Measurements from ENCODE around the gene NCF1.
"Not testable (repeated sequence)": the region's sequence is repeated elsewhere in the genome, so short reads cannot be mapped to it uniquely, and the experiment has no call there.

Gene NCF1

GRCh38 chr7:74789200-74789736 lies 15.5 kb downstream of the NCF1 start:
- not testable (repeated sequence) for H3K27ac ChIP-seq (ENCODE audit: low read depth, low read length, severe bottlenecking); H3K9me3 ChIP-seq (ENCODE audit: control insufficient read depth, low read length); H3K4me1 ChIP-seq (ENCODE audit: control insufficient read depth, insufficient read depth, low read length, poor library complexity, severe bottlenecking); H3K36me3 ChIP-seq (ENCODE audit: control insufficient read depth, insufficient read depth, low read length); H3K4me3 ChIP-seq (ENCODE audit: extremely low read depth, insufficient read depth, low read length, poor library complexity, severe bottlenecking)
- WGBS, 2 experiments (ENCODE audit: insufficient coverage in 2 of 2) = no CpG with 5 or more reads among the region's 24 CpGs

GRCh38 chr7:74797848-74798622 lies 24.2 kb downstream of the NCF1 start:
- H3K27ac ChIP-seq (ENCODE audit: low read depth, low read length, severe bottlenecking); H3K9me3 ChIP-seq (ENCODE audit: control insufficient read depth, low read length); H3K36me3 ChIP-seq (ENCODE audit: control insufficient read depth, insufficient read depth, low read length); H3K4me3 ChIP-seq (ENCODE audit: extremely low read depth, insufficient read depth, low read length, poor library complexity, severe bottlenecking); H3K4me1 ChIP-seq (ENCODE audit: control insufficient read depth, insufficient read depth, low read length, poor library complexity, severe bottlenecking): not testable (repeated sequence)
- 100% methylated on average over 3 of the region's 27 CpGs; no CpG with 5 or more reads in 1 of the 2 experiments for WGBS, 2 experiments (ENCODE audit: insufficient coverage in 2 of 2)

GRCh38 chr7:74798644-74799043 lies 24.8 kb downstream of the NCF1 start:
- H3K27ac ChIP-seq (ENCODE audit: low read depth, low read length, severe bottlenecking); H3K4me1 ChIP-seq (ENCODE audit: control insufficient read depth, insufficient read depth, low read length, poor library complexity, severe bottlenecking); H3K36me3 ChIP-seq (ENCODE audit: control insufficient read depth, insufficient read depth, low read length); H3K9me3 ChIP-seq (ENCODE audit: control insufficient read depth, low read length); H3K4me3 ChIP-seq (ENCODE audit: extremely low read depth, insufficient read depth, low read length, poor library complexity, severe bottlenecking): not testable (repeated sequence)
- no CpG with 5 or more reads among the region's 4 CpGs for WGBS, 2 experiments (ENCODE audit: insufficient coverage in 2 of 2)

GRCh38 chr7:74815882-74816281 lies 42.1 kb downstream of the NCF1 start:
- no CpG with 5 or more reads among the region's 3 CpGs for WGBS, 2 experiments (ENCODE audit: insufficient coverage in 2 of 2)
- H3K27ac ChIP-seq (ENCODE audit: low read depth, low read length, severe bottlenecking); H3K4me3 ChIP-seq (ENCODE audit: extremely low read depth, insufficient read depth, low read length, poor library complexity, severe bottlenecking); H3K9me3 ChIP-seq (ENCODE audit: control insufficient read depth, low read length); H3K36me3 ChIP-seq (ENCODE audit: control insufficient read depth, insufficient read depth, low read length); H3K4me1 ChIP-seq (ENCODE audit: control insufficient read depth, insufficient read depth, low read length, poor library complexity, severe bottlenecking): not testable (repeated sequence)

- WGBS, 2 experiments (ENCODE audit: insufficient coverage in 2 of 2) = no CpG with 5 or more reads among the region's 23 CpGs
- not testable (repeated sequence) for H3K36me3 ChIP-seq (ENCODE audit: control insufficient read depth, insufficient read depth, low read length); H3K9me3 ChIP-seq (ENCODE audit: control insufficient read depth, low read length); H3K4me3 ChIP-seq (ENCODE audit: extremely low read depth, insufficient read depth, low read length, poor library complexity, severe bottlenecking); H3K27ac ChIP-seq (ENCODE audit: low read depth, low read length, severe bottlenecking); H3K4me1 ChIP-seq (ENCODE audit: control insufficient read depth, insufficient read depth, low read length, poor library complexity, severe bottlenecking)
Measured at GRCh38 chr7:74820146-74820805, 46.5 kb downstream of the NCF1 start.

- H3K4me3 ChIP-seq (ENCODE audit: extremely low read depth, insufficient read depth, low read length, poor library complexity, severe bottlenecking); H3K36me3 ChIP-seq (ENCODE audit: control insufficient read depth, insufficient read depth, low read length); H3K4me1 ChIP-seq (ENCODE audit: control insufficient read depth, insufficient read depth, low read length, poor library complexity, severe bottlenecking); H3K27ac ChIP-seq (ENCODE audit: low read depth, low read length, severe bottlenecking); H3K9me3 ChIP-seq (ENCODE audit: control insufficient read depth, low read length): not testable (repeated sequence)
- no CpG with 5 or more reads among the region's 5 CpGs for WGBS, 2 experiments (ENCODE audit: insufficient coverage in 2 of 2)
Measured at GRCh38 chr7:74821259-74821658, 47.4 kb downstream of the NCF1 start.

GRCh38 chr7:74829959-74830358 lies 56.1 kb downstream of the NCF1 start:
- not testable (repeated sequence) for H3K27ac ChIP-seq (ENCODE audit: low read depth, low read length, severe bottlenecking); H3K9me3 ChIP-seq (ENCODE audit: control insufficient read depth, low read length); H3K4me1 ChIP-seq (ENCODE audit: control insufficient read depth, insufficient read depth, low read length, poor library complexity, severe bottlenecking); H3K4me3 ChIP-seq (ENCODE audit: extremely low read depth, insufficient read depth, low read length, poor library complexity, severe bottlenecking); H3K36me3 ChIP-seq (ENCODE audit: control insufficient read depth, insufficient read depth, low read length)
- no CpG with 5 or more reads among the region's 4 CpGs for WGBS, 2 experiments (ENCODE audit: insufficient coverage in 2 of 2)

GRCh38 chr7:74830411-74830810 lies 56.6 kb downstream of the NCF1 start:
- no CpG with 5 or more reads among the region's 4 CpGs for WGBS, 2 experiments (ENCODE audit: insufficient coverage in 2 of 2)
- H3K4me3 ChIP-seq (ENCODE audit: extremely low read depth, insufficient read depth, low read length, poor library complexity, severe bottlenecking); H3K4me1 ChIP-seq (ENCODE audit: control insufficient read depth, insufficient read depth, low read length, poor library complexity, severe bottlenecking); H3K27ac ChIP-seq (ENCODE audit: low read depth, low read length, severe bottlenecking); H3K36me3 ChIP-seq (ENCODE audit: control insufficient read depth, insufficient read depth, low read length); H3K9me3 ChIP-seq (ENCODE audit: control insufficient read depth, low read length): not testable (repeated sequence)
